ENCODE data around the gene GAB2.

GRCh38 chr11:78268591-78269410 lies 148.8 kb downstream of the GAB2 start:
- TF ChIP-seq SUZ12 (IDR thresholded peaks at IDR 0.05; ENCODE audit: extremely low read depth, insufficient read depth, insufficient read length) (no peak), YY1 (IDR thresholded peaks at IDR 0.05; ENCODE audit: insufficient read depth, insufficient read length) (no peak)

All from NT2/D1 (cell line).